GM23338 (cell line): ENCODE data around the gene TRAK1. TPM values are rescaled to one million over a fixed set of nuclear protein-coding genes. Genes with fewer than 3 reads are reported as not detected.

ENCODE experiments used
- ATAC-seq: fragments of 200-7000 bp; cut with Tn5 transposase; 3 replicates; pipeline ENCODE4 v1.9.1; 2020
- DNase-seq: peaks from one replicate; pipeline ENCODE4 v3.0.0-alpha.2; 2015; ENCODE audit warnings: low spot score
- H2AFZ ChIP-seq: fragments of 200-600 bp; sonication (generic); 2 replicates; pipeline ENCODE4 v1.8.0; 2016; ENCODE audit warnings: antibody characterized with exemption, mild to moderate bottlenecking, moderate library complexity
- H3F3A ChIP-seq: fragments of 200-600 bp; sonication (generic); replicated peaks from 2 replicates; pipeline ENCODE4 v1.8.0; 2017; ENCODE audit warnings: antibody characterized with exemption, mixed run types, low read depth
- H3K27ac ChIP-seq: fragments of 200-600 bp; sonication (generic); 2 replicates; pipeline ENCODE4 v1.6.1; 2016; ENCODE audit warnings: low read depth
- H3K27me3 ChIP-seq: fragments of 200-600 bp; sonication (generic); 2 replicates; pipeline ENCODE4 v1.8.0; 2016; ENCODE audit warnings: mild to moderate bottlenecking, mixed run types, moderate library complexity; ENCODE audit not compliant: insufficient read depth
- H3K36me3 ChIP-seq: fragments of 200-600 bp; sonication (generic); 2 replicates; pipeline ENCODE4 v1.8.0; 2016; ENCODE audit warnings: mild to moderate bottlenecking; ENCODE audit not compliant: insufficient read depth
- H3K4me1 ChIP-seq: fragments of 200-600 bp; sonication (generic); 2 replicates; pipeline ENCODE4 v1.8.0; 2016; ENCODE audit warnings: mild to moderate bottlenecking, moderate library complexity; ENCODE audit not compliant: insufficient read depth
- H3K4me2 ChIP-seq: fragments of 200-600 bp; sonication (generic); 2 replicates; pipeline ENCODE4 v1.7.1; 2017; ENCODE audit warnings: mixed run types
- H3K4me3 ChIP-seq: fragments of 200-600 bp; sonication (generic); 2 replicates; pipeline ENCODE4 v1.6.1; 2016; ENCODE audit warnings: mixed run types
- H3K79me2 ChIP-seq: fragments of 200-600 bp; sonication (generic); replicated peaks from 2 replicates; pipeline ENCODE4 v1.8.0; 2017; ENCODE audit warnings: mild to moderate bottlenecking; ENCODE audit not compliant: insufficient read depth
- H3K9me2 ChIP-seq: fragments of 200-600 bp; sonication (generic); 2 replicates; pipeline ENCODE4 v1.8.0; 2017; ENCODE audit not compliant: insufficient read depth
- H4K20me1 ChIP-seq: fragments of 200-600 bp; sonication (generic); replicated peaks from 2 replicates; pipeline ENCODE4 v1.8.0; 2017; ENCODE audit warnings: mild to moderate bottlenecking; ENCODE audit not compliant: insufficient read depth
- H3K27ac Mint-ChIP-seq: 2 replicates; pipeline ENCODE4 v1.8.0; 2020; ENCODE audit warnings: inconsistent platforms, mild to moderate bottlenecking, moderate library complexity, mixed read lengths
- H3K27me3 Mint-ChIP-seq: 3 replicates; pipeline ENCODE4 v1.8.0; 2022; ENCODE audit warnings: low read depth, mild to moderate bottlenecking, moderate library complexity, mixed read lengths, inconsistent platforms; ENCODE audit not compliant: insufficient read depth, poor library complexity
- H3K36me3 Mint-ChIP-seq: 3 replicates; pipeline ENCODE4 v1.8.0; 2021; ENCODE audit warnings: low read depth, mild to moderate bottlenecking, inconsistent platforms, moderate library complexity, mixed read lengths
- H3K4me1 Mint-ChIP-seq: 3 replicates; pipeline ENCODE4 v1.8.0; 2020; ENCODE audit warnings: mild to moderate bottlenecking, inconsistent platforms, mixed read lengths
- H3K4me3 Mint-ChIP-seq: 3 replicates; pipeline ENCODE4 v1.8.0; 2021; ENCODE audit warnings: moderate library complexity, mild to moderate bottlenecking, inconsistent platforms, mixed read lengths
- H3K9me3 Mint-ChIP-seq: 3 replicates; pipeline ENCODE4 v1.8.0; 2020; ENCODE audit warnings: moderate library complexity, mild to moderate bottlenecking, inconsistent platforms, mixed read lengths
- CREB1 ChIP-seq: fragments of 250-450 bp; sonication (Bioruptor Pico); IDR thresholded peaks from 2 replicates; pipeline ENCODE4 v1.5.0; 2020; ENCODE audit warnings: low read depth, mild to moderate bottlenecking, moderate library complexity
- EZH2 ChIP-seq: fragments of 200-600 bp; sonication (generic); IDR thresholded peaks from one replicate; pipeline ENCODE4 v1.8.0; 2017; ENCODE audit warnings: antibody characterized with exemption, mild to moderate bottlenecking, low read depth; ENCODE audit not compliant: unreplicated experiment
- EZH2phosphoT487 ChIP-seq: fragments of 200-600 bp; sonication (generic); IDR thresholded peaks from one replicate; pipeline ENCODE4 v1.8.1; 2018; ENCODE audit warnings: antibody characterized with exemption; ENCODE audit not compliant: unreplicated experiment
- JUNB ChIP-seq: IDR thresholded peaks from one replicate; pipeline ENCODE4 v1.6.1; 2016; ENCODE audit warnings: antibody characterized with exemption; ENCODE audit not compliant: unreplicated experiment
- NANOG ChIP-seq: IDR thresholded peaks from 2 replicates; pipeline ENCODE4 v1.6.1; 2016; ENCODE audit warnings: antibody characterized with exemption, borderline replicate concordance
- POLR2AphosphoS5 ChIP-seq: IDR thresholded peaks from 2 replicates; pipeline ENCODE4 v1.6.1; 2016; ENCODE audit warnings: antibody characterized with exemption, low read depth
- STAT1 ChIP-seq: IDR thresholded peaks from one replicate; pipeline ENCODE4 v1.6.1; 2016; ENCODE audit warnings: antibody characterized with exemption; ENCODE audit not compliant: unreplicated experiment
- ZNF114 ChIP-seq: fragments of 250-450 bp; sonication (Bioruptor Pico); IDR thresholded peaks from 2 replicates; pipeline ENCODE4 v1.5.0; 2020; ENCODE audit warnings: mild to moderate bottlenecking, moderate library complexity
- ZNF331 ChIP-seq: fragments of 250-450 bp; sonication (Bioruptor Pico); IDR thresholded peaks from 2 replicates; pipeline ENCODE4 v1.5.0; 2020; ENCODE audit warnings: low read depth, mild to moderate bottlenecking, moderate library complexity
- polyA plus RNA-seq: library from polyadenylated mRNA; unstranded; fragments of >200 nt; fragmentation: Nextera tagmentation; extraction: Ambion mirVana; gene quantifications from 2 replicates; pipeline ENCODE4 v1.2.1, GENCODE V29; 2016
- total RNA-seq: library from RNA; depleted of rRNA; stranded (reverse); fragments of >200 nt; shearing (Covaris generic); gene quantifications from 2 replicates; pipeline ENCODE4 v1.2.3, GENCODE V29; 2014
- TF ChIP-seq, protein P1 (sequence below), 2 experiments: fragments of 200-600 bp in 1 of 2; sonication (generic) in 1 of 2; conservative IDR thresholded peaks; 2 replicates each; pipeline versions ENCODE4 v1.5.1 to v1.6.1; 2016 to 2017; ENCODE audit warnings: antibody characterized with exemption in 2 of 2, low read depth in 2 of 2, mild to moderate bottlenecking in 2 of 2, moderate library complexity in 1 of 2
- TF ChIP-seq, protein P2 (sequence below): fragments of 250-450 bp; sonication (Bioruptor Pico); IDR thresholded peaks from 2 replicates; pipeline ENCODE4 v1.5.0; 2020; ENCODE audit warnings: mild to moderate bottlenecking, moderate library complexity
- TF ChIP-seq, protein P3 (sequence below): IDR thresholded peaks from 2 replicates; pipeline ENCODE4 v1.6.1; 2016; ENCODE audit warnings: antibody characterized with exemption
- TF ChIP-seq, protein P4 (sequence below): IDR thresholded peaks from one replicate; pipeline ENCODE4 v1.6.1; 2018; ENCODE audit warnings: antibody characterized with exemption; ENCODE audit not compliant: unreplicated experiment

TRAK1 gene
- total and polyA plus RNA-seq, 2 experiments from 2014 or later: 13.4 to 47.4 TPM

DNA sequence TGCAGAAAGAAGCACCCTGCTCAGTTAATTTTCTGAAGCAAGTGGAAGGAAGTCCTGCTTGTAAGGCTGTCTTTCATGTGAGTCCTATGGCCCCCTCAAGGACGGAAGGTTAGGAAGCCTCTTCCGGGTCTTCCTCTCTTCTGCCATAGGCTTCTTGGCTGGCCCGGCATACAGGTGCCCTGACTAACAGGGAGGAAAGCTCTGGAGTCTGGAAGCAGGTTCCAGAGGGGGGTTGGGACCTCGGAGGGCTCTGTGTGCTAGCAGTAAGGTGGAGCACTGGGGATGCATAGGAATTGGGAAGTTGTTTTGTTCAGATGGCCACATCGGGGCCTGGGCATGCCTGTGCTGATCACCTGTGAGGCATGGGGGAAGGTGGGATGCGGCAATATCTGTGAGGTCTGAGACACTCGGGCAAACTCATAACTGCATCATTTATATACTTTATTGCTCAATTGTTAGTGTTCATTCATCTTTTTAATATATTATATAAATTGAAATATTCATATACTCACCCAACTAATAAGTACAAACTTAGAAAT, 49.6 kb downstream of the TRAK1 start:
- H3K4me2 ChIP-seq: no peak overlapping the region
- H3K4me3 Mint-ChIP-seq: no peak overlapping the region
- H4K20me1 ChIP-seq: no peaks in the 10 kb centered on the region
- TF ChIP-seq EZH2phosphoT487 (no peak), JUNB (no peak), ZNF331 (CRISPR knock-in tag) (no peak), STAT1 (no peak), EZH2 (no peak), NANOG (no peak), POLR2AphosphoS5 (no peak), ZNF114 (no peak), CREB1 (no peak)
- TF ChIP-seq, protein P1, sequence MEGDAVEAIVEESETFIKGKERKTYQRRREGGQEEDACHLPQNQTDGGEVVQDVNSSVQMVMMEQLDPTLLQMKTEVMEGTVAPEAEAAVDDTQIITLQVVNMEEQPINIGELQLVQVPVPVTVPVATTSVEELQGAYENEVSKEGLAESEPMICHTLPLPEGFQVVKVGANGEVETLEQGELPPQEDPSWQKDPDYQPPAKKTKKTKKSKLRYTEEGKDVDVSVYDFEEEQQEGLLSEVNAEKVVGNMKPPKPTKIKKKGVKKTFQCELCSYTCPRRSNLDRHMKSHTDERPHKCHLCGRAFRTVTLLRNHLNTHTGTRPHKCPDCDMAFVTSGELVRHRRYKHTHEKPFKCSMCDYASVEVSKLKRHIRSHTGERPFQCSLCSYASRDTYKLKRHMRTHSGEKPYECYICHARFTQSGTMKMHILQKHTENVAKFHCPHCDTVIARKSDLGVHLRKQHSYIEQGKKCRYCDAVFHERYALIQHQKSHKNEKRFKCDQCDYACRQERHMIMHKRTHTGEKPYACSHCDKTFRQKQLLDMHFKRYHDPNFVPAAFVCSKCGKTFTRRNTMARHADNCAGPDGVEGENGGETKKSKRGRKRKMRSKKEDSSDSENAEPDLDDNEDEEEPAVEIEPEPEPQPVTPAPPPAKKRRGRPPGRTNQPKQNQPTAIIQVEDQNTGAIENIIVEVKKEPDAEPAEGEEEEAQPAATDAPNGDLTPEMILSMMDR (conservative IDR thresholded peaks at IDR 0.05; ENCODE audit: low read depth in 2 of 2): no peak
- TF ChIP-seq, protein P2, sequence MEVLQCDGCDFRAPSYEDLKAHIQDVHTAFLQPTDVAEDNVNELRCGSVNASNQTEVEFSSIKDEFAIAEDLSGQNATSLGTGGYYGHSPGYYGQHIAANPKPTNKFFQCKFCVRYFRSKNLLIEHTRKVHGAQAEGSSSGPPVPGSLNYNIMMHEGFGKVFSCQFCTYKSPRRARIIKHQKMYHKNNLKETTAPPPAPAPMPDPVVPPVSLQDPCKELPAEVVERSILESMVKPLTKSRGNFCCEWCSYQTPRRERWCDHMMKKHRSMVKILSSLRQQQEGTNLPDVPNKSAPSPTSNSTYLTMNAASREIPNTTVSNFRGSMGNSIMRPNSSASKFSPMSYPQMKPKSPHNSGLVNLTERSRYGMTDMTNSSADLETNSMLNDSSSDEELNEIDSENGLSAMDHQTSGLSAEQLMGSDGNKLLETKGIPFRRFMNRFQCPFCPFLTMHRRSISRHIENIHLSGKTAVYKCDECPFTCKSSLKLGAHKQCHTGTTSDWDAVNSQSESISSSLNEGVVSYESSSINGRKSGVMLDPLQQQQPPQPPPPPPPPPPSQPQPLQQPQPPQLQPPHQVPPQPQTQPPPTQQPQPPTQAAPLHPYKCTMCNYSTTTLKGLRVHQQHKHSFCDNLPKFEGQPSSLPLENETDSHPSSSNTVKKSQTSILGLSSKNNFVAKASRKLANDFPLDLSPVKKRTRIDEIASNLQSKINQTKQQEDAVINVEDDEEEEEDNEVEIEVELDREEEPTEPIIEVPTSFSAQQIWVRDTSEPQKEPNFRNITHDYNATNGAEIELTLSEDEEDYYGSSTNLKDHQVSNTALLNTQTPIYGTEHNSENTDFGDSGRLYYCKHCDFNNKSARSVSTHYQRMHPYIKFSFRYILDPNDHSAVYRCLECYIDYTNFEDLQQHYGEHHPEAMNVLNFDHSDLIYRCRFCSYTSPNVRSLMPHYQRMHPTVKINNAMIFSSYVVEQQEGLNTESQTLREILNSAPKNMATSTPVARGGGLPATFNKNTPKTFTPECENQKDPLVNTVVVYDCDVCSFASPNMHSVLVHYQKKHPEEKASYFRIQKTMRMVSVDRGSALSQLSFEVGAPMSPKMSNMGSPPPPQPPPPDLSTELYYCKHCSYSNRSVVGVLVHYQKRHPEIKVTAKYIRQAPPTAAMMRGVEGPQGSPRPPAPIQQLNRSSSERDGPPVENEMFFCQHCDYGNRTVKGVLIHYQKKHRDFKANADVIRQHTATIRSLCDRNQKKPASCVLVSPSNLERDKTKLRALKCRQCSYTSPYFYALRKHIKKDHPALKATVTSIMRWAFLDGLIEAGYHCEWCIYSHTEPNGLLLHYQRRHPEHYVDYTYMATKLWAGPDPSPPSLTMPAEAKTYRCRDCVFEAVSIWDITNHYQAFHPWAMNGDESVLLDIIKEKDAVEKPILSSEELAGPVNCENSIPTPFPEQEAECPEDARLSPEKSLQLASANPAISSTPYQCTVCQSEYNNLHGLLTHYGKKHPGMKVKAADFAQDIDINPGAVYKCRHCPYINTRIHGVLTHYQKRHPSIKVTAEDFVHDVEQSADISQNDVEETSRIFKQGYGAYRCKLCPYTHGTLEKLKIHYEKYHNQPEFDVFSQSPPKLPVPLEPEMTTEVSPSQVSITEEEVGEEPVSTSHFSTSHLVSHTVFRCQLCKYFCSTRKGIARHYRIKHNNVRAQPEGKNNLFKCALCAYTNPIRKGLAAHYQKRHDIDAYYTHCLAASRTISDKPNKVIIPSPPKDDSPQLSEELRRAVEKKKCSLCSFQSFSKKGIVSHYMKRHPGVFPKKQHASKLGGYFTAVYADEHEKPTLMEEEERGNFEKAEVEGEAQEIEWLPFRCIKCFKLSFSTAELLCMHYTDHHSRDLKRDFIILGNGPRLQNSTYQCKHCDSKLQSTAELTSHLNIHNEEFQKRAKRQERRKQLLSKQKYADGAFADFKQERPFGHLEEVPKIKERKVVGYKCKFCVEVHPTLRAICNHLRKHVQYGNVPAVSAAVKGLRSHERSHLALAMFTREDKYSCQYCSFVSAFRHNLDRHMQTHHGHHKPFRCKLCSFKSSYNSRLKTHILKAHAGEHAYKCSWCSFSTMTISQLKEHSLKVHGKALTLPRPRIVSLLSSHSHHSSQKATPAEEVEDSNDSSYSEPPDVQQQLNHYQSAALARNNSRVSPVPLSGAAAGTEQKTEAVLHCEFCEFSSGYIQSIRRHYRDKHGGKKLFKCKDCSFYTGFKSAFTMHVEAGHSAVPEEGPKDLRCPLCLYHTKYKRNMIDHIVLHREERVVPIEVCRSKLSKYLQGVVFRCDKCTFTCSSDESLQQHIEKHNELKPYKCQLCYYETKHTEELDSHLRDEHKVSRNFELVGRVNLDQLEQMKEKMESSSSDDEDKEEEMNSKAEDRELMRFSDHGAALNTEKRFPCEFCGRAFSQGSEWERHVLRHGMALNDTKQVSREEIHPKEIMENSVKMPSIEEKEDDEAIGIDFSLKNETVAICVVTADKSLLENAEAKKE (CRISPR knock-in tag): no peak
- TF ChIP-seq, protein P3, sequence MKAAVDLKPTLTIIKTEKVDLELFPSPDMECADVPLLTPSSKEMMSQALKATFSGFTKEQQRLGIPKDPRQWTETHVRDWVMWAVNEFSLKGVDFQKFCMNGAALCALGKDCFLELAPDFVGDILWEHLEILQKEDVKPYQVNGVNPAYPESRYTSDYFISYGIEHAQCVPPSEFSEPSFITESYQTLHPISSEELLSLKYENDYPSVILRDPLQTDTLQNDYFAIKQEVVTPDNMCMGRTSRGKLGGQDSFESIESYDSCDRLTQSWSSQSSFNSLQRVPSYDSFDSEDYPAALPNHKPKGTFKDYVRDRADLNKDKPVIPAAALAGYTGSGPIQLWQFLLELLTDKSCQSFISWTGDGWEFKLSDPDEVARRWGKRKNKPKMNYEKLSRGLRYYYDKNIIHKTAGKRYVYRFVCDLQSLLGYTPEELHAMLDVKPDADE: no peak
- TF ChIP-seq, protein P4, sequence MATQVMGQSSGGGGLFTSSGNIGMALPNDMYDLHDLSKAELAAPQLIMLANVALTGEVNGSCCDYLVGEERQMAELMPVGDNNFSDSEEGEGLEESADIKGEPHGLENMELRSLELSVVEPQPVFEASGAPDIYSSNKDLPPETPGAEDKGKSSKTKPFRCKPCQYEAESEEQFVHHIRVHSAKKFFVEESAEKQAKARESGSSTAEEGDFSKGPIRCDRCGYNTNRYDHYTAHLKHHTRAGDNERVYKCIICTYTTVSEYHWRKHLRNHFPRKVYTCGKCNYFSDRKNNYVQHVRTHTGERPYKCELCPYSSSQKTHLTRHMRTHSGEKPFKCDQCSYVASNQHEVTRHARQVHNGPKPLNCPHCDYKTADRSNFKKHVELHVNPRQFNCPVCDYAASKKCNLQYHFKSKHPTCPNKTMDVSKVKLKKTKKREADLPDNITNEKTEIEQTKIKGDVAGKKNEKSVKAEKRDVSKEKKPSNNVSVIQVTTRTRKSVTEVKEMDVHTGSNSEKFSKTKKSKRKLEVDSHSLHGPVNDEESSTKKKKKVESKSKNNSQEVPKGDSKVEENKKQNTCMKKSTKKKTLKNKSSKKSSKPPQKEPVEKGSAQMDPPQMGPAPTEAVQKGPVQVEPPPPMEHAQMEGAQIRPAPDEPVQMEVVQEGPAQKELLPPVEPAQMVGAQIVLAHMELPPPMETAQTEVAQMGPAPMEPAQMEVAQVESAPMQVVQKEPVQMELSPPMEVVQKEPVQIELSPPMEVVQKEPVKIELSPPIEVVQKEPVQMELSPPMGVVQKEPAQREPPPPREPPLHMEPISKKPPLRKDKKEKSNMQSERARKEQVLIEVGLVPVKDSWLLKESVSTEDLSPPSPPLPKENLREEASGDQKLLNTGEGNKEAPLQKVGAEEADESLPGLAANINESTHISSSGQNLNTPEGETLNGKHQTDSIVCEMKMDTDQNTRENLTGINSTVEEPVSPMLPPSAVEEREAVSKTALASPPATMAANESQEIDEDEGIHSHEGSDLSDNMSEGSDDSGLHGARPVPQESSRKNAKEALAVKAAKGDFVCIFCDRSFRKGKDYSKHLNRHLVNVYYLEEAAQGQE: no peak
- no peak overlapping the region for H3K4me3 ChIP-seq
- H3F3A ChIP-seq: no peaks in the 10 kb centered on the region
- H3K9me3 Mint-ChIP-seq: no peaks in the 10 kb centered on the region
- no peaks in the 10 kb centered on the region for H3K27me3 ChIP-seq
- H3K27ac ChIP-seq: no peak overlapping the region
- peak; percentile 30 for DNase-seq
- H3K4me1 Mint-ChIP-seq: peaks cover 7% of the 10 kb centered on the region; the same call in 2 of the 3 replicates
- H3K36me3 Mint-ChIP-seq: no peaks in the 10 kb centered on the region
- H3K79me2 ChIP-seq: no peaks in the 10 kb centered on the region
- no peak overlapping the region for H2AFZ ChIP-seq
- H3K4me1 ChIP-seq: no peaks in the 10 kb centered on the region
- peak overlapping the region; percentile 75; the same call in 1 of the 2 replicates for H3K27ac Mint-ChIP-seq
- no peaks in the 10 kb centered on the region for H3K36me3 ChIP-seq
- H3K27me3 Mint-ChIP-seq: peaks cover 1% of the 10 kb centered on the region
- ATAC-seq: peak; percentile 84
- H3K9me2 ChIP-seq: no peaks in the 10 kb centered on the region
